ENCODE results near the gene ADORA1.

DNA sequence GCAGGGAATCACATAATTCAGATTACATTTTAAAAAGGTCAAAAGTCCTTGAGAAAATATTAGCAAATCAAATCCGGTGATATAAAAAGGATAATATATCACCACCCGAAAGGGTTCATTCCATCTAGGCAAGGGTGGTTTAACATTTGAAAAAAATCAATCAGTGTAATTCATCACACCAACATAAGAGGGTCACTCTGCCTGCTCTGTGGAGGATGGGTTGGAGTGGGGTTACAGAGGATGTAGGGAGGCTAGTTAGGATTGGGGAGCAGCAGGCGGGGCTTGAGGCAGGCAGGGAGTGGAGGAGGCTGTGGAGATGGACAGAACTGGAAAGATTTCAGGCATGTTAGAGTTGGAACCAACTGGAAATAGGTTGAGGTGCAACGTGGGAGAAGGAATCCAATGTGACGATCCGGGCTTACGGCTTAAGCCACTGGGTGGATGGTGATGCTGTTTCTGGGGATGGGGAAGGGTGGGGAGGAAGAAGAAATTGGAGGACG lies 12.5 kb downstream of the ADORA1 start:
- TF ChIP-seq, protein P1, sequence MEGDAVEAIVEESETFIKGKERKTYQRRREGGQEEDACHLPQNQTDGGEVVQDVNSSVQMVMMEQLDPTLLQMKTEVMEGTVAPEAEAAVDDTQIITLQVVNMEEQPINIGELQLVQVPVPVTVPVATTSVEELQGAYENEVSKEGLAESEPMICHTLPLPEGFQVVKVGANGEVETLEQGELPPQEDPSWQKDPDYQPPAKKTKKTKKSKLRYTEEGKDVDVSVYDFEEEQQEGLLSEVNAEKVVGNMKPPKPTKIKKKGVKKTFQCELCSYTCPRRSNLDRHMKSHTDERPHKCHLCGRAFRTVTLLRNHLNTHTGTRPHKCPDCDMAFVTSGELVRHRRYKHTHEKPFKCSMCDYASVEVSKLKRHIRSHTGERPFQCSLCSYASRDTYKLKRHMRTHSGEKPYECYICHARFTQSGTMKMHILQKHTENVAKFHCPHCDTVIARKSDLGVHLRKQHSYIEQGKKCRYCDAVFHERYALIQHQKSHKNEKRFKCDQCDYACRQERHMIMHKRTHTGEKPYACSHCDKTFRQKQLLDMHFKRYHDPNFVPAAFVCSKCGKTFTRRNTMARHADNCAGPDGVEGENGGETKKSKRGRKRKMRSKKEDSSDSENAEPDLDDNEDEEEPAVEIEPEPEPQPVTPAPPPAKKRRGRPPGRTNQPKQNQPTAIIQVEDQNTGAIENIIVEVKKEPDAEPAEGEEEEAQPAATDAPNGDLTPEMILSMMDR (conservative IDR thresholded peaks at IDR 0.05; ENCODE audit: low read depth, low read length), result no peak
- no peak for TF ChIP-seq EZH2 (IDR thresholded peaks at IDR 0.05; ENCODE audit: borderline replicate concordance, low read depth, low read length, poor library complexity, severe bottlenecking)
